VCaP (cell line): ENCODE results near the gene DUS4L.

Experiments used
- H3K27ac ChIP-seq: fragments of 450-650 bp; 2 replicates; pipeline ENCODE4 v1.5.1; 2017
- TF ChIP-seq, protein P1 (sequence below): fragments of 450-650 bp; conservative IDR thresholded peaks from 2 replicates; pipeline ENCODE4 v1.5.1; 2017; ENCODE audit warnings: mild to moderate bottlenecking, moderate library complexity

Gene DUS4L

DNA sequence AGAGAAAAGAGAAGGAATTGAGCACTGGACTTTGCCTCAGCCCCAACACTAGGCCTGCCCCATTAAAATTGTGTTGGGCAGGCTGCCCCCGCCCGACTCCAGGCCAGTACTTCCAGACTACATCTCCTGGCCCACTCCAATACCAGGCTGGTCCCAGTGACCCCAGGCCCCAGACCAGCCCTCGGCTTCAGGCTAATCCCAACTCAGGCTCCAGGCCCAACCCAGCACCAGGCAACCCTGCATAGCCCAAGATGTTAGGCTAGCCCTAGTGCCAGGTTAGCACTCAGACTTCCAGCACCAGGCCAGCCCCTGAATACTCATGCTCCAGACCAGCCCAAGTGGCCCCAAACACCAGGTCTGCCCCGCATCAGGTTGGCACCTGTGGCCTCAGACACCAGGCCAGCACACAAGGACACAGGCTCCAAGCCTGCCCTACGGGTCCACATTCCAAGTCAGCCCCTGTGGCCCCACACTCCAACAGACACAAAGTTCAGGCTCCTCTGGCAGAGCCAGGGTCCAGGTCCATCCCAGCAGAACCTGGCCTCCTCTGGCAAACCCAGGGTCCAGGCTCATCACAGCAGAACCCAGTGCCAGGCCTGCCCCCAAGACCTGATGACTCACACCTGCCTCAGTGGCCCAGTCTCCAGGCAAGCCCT lies 20.3 kb upstream of the DUS4L start:
- H3K27ac ChIP-seq: no peak overlapping the region
- TF ChIP-seq, protein P1, sequence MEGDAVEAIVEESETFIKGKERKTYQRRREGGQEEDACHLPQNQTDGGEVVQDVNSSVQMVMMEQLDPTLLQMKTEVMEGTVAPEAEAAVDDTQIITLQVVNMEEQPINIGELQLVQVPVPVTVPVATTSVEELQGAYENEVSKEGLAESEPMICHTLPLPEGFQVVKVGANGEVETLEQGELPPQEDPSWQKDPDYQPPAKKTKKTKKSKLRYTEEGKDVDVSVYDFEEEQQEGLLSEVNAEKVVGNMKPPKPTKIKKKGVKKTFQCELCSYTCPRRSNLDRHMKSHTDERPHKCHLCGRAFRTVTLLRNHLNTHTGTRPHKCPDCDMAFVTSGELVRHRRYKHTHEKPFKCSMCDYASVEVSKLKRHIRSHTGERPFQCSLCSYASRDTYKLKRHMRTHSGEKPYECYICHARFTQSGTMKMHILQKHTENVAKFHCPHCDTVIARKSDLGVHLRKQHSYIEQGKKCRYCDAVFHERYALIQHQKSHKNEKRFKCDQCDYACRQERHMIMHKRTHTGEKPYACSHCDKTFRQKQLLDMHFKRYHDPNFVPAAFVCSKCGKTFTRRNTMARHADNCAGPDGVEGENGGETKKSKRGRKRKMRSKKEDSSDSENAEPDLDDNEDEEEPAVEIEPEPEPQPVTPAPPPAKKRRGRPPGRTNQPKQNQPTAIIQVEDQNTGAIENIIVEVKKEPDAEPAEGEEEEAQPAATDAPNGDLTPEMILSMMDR: no peak

- H3K27ac ChIP-seq: no peak overlapping the region
- TF ChIP-seq, protein P1: no peak
These were observed 18.8 kb upstream of the DUS4L start for GRCh38 chr7:107544848-107545591.

DNA sequence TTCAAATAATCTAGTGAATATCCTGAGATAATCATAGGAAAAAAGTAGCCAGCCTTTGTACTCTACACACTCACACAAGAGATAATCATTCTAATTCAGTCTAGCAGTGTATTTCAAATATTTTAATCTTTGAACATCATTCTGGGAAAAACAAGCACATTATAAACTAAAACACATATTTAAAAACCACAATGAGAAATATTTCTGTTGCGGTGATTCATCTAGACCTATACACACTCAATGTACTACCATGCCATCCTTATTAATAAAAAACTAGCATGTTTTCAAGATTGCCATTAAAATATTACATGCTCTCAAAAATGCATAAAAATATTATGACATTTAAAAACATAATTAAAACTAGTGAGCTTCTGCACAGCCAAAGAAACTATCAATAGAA lies 11.8 kb upstream of the DUS4L start:
- H3K27ac ChIP-seq: no peak overlapping the region
- TF ChIP-seq, protein P1: no peak

- no peak overlapping the region for H3K27ac ChIP-seq
- TF ChIP-seq, protein P1: no peak
These were observed 7.9 kb upstream of the DUS4L start for GRCh38 chr7:107555893-107556292.

DNA sequence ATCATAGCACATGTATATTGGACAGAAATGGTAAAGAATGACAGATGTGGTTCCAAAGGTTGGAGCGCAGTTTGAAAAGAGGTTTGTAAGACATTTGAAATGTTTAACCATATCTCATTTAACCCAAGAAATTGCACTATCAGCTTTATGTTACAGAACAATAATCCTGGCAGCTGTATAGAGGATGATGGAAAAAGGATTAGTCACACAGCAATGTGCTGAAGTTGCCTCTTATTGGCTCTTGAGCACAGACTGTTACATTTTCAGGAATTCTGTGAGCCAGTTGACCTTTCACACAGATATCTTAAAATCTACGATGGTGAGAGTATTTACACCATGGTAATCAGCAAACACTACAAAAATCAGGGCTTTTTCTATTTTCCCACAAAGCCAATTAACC lies 3.9 kb upstream of the DUS4L start:
- H3K27ac ChIP-seq: peak overlapping the region; percentile 2; the same call in 1 of the 2 replicates
- TF ChIP-seq, protein P1: no peak

- no peak overlapping the region for H3K27ac ChIP-seq
- TF ChIP-seq, protein P1: no peak
These were observed 2.8 kb upstream of the DUS4L start for GRCh38 chr7:107560898-107561516.

DNA sequence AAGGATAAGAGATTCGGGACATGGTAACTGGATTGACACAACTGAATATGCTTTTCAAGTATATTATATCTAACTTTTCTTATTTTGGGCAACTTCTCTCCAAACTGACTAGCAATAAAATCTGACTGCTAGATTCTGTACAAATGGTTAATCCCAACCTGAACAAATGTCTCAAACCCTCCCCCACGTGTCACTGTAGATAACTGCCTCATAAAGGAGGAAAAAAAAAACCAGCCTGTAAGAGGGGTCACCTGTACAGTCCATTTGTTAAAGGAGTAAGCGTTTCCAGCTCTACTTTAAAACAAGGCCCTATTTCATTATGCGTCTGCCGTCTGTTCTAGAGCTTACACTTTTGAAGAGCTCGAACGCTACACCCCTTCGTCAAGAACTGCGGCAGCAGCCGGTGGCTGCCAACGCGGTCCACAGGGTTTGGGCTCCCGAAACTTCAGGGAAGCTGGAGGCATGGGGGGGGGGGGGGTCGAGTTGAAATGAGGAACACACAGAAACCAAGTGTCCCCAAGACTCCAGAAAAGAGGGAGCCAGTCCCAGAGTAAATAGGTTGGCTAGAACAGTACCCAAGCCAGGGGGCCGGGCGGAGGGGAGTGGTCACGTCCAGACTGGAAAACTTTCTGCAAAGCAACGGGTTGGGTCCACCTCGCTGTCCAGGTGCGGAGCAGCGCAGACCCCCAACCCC lies 543 bp upstream of the DUS4L start:
- TF ChIP-seq, protein P1: no peak
- H3K27ac ChIP-seq: peak overlapping the region; percentile 93
